Brain pericyte (primary cell): ENCODE measurements around the gene TFCP2L1.
"Not testable (repeated sequence)": the region's sequence is repeated elsewhere in the genome, so short reads cannot be mapped to it uniquely, and the experiment has no call there.

Experiments
- DNase-seq: peaks from one replicate; pipeline ENCODE4 v3.0.0-alpha.2; 2012; ENCODE audit warnings: low read depth, low spot score

TFCP2L1 gene

GRCh38 chr2:121242976-121243375 is 42.0 kb downstream of the TFCP2L1 start:
- no peak for DNase-seq

- no peak for DNase-seq
Observed at GRCh38 chr2:121242175-121242875, 42.7 kb downstream of the TFCP2L1 start.

DNA sequence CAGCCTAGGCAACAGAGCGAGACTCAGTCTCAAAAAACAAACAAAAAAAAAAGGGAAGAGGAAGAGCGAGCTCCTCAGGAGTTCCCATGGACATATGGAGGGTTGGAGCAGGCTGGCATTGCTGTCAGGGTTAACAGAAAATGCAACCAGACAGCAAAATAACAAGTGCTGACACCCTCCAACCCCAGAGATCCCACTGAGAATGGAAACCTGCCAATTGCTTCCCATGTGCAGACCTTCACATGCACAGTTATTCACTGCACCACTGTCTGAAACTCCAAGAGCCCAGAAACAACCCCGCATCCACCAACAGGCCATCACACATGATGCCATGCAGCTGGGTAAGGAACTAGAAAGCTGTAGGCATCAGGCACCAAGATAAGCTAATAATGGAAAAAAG is 43.5 kb downstream of the TFCP2L1 start:
- DNase-seq: no peak

DNA sequence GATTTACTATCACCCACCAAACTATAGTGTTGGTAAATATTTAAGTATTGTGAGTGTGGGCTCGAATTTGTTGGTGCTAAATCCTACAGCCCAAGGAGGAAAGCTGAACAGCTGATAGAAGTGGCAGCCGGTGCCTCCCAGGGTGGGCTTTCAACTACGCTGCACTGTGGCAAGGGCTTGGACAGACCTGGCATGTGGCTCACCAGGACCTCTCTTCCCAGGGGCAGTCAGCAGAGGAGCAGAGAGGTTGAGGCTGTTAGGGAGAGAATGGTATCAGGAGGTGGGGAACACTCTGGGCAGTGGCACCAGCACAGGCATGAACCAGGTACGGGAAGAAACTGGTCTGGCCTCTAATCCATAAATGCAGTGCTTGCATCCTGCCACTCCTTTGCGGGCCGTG is 44.6 kb downstream of the TFCP2L1 start:
- DNase-seq: no peak

DNA sequence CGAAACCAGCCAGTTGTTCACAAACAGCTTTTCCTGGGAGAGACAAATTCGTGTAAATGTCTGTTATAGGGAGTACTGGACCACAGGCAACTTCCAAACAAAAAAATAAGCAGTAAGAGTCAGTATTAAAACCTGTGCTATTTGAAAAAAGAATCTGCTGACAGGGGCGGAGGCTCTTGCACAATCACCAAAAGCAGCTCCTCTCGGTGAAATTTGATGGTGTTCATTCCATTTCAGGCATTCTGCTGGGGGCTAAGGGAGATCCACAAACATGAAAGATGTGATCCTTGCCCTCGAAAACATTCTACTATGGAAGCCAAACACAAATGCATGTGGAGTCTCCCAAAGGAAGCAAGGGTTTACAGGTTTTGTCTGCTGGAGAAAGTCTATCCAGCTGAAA is 45.0 kb downstream of the TFCP2L1 start:
- no peak for DNase-seq

DNA sequence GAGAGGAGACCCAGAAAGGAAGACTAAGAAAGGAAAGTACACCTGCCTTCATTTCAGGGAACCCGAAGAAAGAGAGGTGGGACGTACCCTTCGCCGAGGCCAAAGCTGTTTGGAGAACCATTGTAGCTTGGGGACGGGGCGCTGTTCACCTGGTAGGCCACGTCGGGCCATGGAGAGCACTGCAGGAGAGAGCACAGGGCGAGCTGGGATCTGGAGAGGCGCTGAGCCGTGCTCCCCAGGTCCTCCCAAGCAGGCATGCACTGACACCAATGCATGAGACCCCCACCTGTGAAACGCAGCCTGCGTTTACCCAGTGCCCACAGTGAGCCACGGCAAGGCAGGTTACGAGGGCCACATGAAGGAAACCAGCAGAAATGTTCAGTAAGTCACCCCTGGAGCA is 45.5 kb downstream of the TFCP2L1 start:
- DNase-seq: no peak

DNA sequence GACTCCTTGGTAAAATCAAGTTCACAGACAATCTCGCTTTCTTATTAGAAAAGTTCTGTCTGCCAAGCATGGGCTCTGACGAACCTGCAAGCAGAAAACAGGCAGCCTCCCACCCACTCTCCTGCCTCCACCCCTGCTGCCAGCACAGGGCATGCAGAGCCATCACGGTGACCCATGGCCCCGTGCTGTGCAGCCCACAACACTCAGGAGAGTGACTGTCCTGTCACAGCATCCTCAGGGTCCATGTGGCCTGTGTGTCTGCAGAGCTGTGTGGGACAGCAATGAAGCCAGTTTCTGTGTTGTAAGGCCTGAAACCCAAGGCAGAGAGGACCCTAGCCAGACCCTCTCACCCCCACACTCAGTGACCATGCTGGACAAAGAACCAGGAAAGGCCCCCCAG is 46.2 kb downstream of the TFCP2L1 start:
- DNase-seq: no peak

- no peak for DNase-seq
Observed at GRCh38 chr2:121237980-121238665, 46.9 kb downstream of the TFCP2L1 start.

- no peak for DNase-seq
Observed at GRCh38 chr2:121237336-121237979, 47.5 kb downstream of the TFCP2L1 start.

GRCh38 chr2:121236650-121237180 is 48.3 kb downstream of the TFCP2L1 start:
- DNase-seq: no peak

- no peak for DNase-seq
Observed at GRCh38 chr2:121236101-121236640, 48.8 kb downstream of the TFCP2L1 start.

GRCh38 chr2:121235542-121235941 is 49.5 kb downstream of the TFCP2L1 start:
- DNase-seq: no peak

- DNase-seq: no peak
Observed at GRCh38 chr2:121234791-121235190, 50.2 kb downstream of the TFCP2L1 start.

DNA sequence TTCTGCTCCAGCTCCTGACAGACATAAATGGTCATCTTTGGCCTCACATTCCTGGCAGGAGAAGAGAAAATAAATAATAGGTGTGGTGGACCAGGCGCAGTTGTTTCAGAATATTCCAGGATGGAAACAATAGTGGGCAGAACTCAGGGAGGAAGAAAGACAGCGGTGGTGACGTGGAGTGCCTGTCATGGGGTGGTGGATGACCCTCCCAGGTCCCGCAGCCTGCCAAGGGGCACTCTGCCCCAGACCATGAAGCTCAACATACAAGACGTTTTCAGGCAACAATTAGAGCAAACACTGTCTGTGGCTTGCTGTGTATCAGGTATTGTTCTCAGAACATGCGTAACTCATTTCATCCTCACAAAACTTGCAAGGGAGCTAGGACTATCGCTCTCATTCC is 50.9 kb downstream of the TFCP2L1 start:
- no peak for DNase-seq

DNA sequence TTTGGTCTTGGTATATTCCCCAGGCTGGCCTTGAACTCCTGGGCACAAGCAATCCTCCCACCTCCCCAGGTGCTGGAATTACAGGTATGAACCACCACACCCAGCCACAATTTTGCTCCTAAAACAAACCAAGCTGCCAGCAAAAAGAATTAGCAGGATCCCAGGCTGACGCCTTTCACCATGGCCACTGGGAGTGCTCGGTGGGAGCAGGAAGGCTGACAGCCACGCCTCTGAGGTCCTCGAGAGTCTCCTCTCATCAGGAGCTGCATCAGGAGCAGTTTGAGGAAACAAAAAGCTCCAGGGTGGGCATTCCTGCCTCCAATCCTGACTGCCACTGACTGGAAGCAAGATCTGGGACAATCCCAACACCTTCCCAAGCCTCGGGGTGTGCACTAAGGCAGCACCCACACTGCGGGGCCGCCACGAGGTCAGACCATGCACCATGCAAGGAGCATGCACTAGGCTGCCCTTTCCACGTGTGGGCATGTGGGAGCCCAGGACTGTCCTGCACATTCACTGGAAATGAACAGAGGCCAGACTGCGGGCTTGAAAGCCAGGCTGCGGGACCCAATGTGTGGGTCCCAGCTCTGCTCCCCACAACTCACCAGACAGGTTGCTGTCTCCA is 51.4 kb downstream of the TFCP2L1 start:
- no peak for DNase-seq

- no peak for DNase-seq
Observed at GRCh38 chr2:121232626-121233265, 52.3 kb downstream of the TFCP2L1 start.

- no peak for DNase-seq
Observed at GRCh38 chr2:121231385-121232000, 53.5 kb downstream of the TFCP2L1 start.

GRCh38 chr2:121228521-121228920 is 56.5 kb downstream of the TFCP2L1 start:
- no peak for DNase-seq

DNA sequence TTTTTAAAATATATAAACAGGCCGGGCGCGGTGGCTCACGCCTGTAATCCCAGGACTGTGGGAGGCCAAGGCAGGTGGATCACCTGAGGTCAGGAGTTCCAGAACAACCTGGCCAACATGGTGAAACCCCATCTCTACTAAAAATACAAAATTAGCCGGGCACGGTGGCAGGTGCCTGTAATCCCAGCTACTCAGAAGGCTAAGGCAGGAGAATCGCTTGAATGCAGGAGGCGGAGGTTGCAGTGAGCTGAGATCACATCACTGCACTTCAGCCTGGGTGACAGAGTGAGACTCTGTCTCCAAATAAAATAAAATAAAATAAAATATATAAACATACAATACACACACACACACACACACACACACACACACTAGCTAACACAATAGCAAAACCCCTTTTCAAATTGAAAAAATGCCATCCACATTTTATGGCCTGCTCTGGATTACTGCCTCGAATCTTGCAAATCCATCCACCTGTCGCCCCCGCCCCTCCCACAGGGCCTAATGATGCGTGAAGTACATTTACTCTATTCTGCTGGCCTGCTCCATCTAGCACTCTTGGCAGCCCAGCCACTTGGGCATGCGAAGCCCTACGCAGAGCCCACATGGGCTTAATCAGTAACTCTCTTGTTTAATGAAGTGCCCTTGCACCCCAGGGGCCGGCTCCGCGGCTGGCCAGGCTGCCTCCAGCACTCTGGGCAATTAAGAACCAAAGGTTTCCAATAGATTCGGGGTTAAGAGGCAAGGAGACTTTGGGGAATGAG is 57.4 kb downstream of the TFCP2L1 start:
- not testable (repeated sequence) for DNase-seq

GRCh38 chr2:121225681-121226080 is 59.3 kb downstream of the TFCP2L1 start:
- not testable (repeated sequence) for DNase-seq
